GM23338 (cell line): ENCODE data around the gene BNIPL. TPM values are rescaled to one million over a fixed set of nuclear protein-coding genes. Genes with fewer than 3 reads are reported as not detected.

ENCODE experiments used
- ATAC-seq: fragments of 200-7000 bp; cut with Tn5 transposase; 3 replicates; pipeline ENCODE4 v1.9.1; 2020
- DNase-seq: peaks from one replicate; pipeline ENCODE4 v3.0.0-alpha.2; 2015; ENCODE audit warnings: low spot score
- H2AFZ ChIP-seq: fragments of 200-600 bp; sonication (generic); 2 replicates; pipeline ENCODE4 v1.8.0; 2016; ENCODE audit warnings: antibody characterized with exemption, mild to moderate bottlenecking, moderate library complexity
- H3F3A ChIP-seq: fragments of 200-600 bp; sonication (generic); replicated peaks from 2 replicates; pipeline ENCODE4 v1.8.0; 2017; ENCODE audit warnings: antibody characterized with exemption, mixed run types, low read depth
- H3K27ac ChIP-seq: fragments of 200-600 bp; sonication (generic); 2 replicates; pipeline ENCODE4 v1.6.1; 2016; ENCODE audit warnings: low read depth
- H3K27me3 ChIP-seq: fragments of 200-600 bp; sonication (generic); 2 replicates; pipeline ENCODE4 v1.8.0; 2016; ENCODE audit warnings: mild to moderate bottlenecking, mixed run types, moderate library complexity; ENCODE audit not compliant: insufficient read depth
- H3K36me3 ChIP-seq: fragments of 200-600 bp; sonication (generic); 2 replicates; pipeline ENCODE4 v1.8.0; 2016; ENCODE audit warnings: mild to moderate bottlenecking; ENCODE audit not compliant: insufficient read depth
- H3K4me1 ChIP-seq: fragments of 200-600 bp; sonication (generic); 2 replicates; pipeline ENCODE4 v1.8.0; 2016; ENCODE audit warnings: mild to moderate bottlenecking, moderate library complexity; ENCODE audit not compliant: insufficient read depth
- H3K4me2 ChIP-seq: fragments of 200-600 bp; sonication (generic); 2 replicates; pipeline ENCODE4 v1.7.1; 2017; ENCODE audit warnings: mixed run types
- H3K4me3 ChIP-seq: fragments of 200-600 bp; sonication (generic); 2 replicates; pipeline ENCODE4 v1.6.1; 2016; ENCODE audit warnings: mixed run types
- H3K79me2 ChIP-seq: fragments of 200-600 bp; sonication (generic); replicated peaks from 2 replicates; pipeline ENCODE4 v1.8.0; 2017; ENCODE audit warnings: mild to moderate bottlenecking; ENCODE audit not compliant: insufficient read depth
- H3K9me2 ChIP-seq: fragments of 200-600 bp; sonication (generic); 2 replicates; pipeline ENCODE4 v1.8.0; 2017; ENCODE audit not compliant: insufficient read depth
- H4K20me1 ChIP-seq: fragments of 200-600 bp; sonication (generic); replicated peaks from 2 replicates; pipeline ENCODE4 v1.8.0; 2017; ENCODE audit warnings: mild to moderate bottlenecking; ENCODE audit not compliant: insufficient read depth
- H3K27ac Mint-ChIP-seq: 2 replicates; pipeline ENCODE4 v1.8.0; 2020; ENCODE audit warnings: inconsistent platforms, mild to moderate bottlenecking, moderate library complexity, mixed read lengths
- H3K27me3 Mint-ChIP-seq: 3 replicates; pipeline ENCODE4 v1.8.0; 2022; ENCODE audit warnings: low read depth, mild to moderate bottlenecking, moderate library complexity, mixed read lengths, inconsistent platforms; ENCODE audit not compliant: insufficient read depth, poor library complexity
- H3K36me3 Mint-ChIP-seq: 3 replicates; pipeline ENCODE4 v1.8.0; 2021; ENCODE audit warnings: low read depth, mild to moderate bottlenecking, inconsistent platforms, moderate library complexity, mixed read lengths
- H3K4me1 Mint-ChIP-seq: 3 replicates; pipeline ENCODE4 v1.8.0; 2020; ENCODE audit warnings: mild to moderate bottlenecking, inconsistent platforms, mixed read lengths
- H3K4me3 Mint-ChIP-seq: 3 replicates; pipeline ENCODE4 v1.8.0; 2021; ENCODE audit warnings: moderate library complexity, mild to moderate bottlenecking, inconsistent platforms, mixed read lengths
- H3K9me3 Mint-ChIP-seq: 3 replicates; pipeline ENCODE4 v1.8.0; 2020; ENCODE audit warnings: moderate library complexity, mild to moderate bottlenecking, inconsistent platforms, mixed read lengths
- CREB1 ChIP-seq: fragments of 250-450 bp; sonication (Bioruptor Pico); IDR thresholded peaks from 2 replicates; pipeline ENCODE4 v1.5.0; 2020; ENCODE audit warnings: low read depth, mild to moderate bottlenecking, moderate library complexity
- CTCF ChIP-seq, 2 experiments: fragments of 200-600 bp in 1 of 2; sonication (generic) in 1 of 2; conservative IDR thresholded peaks; 2 replicates each; pipeline versions ENCODE4 v1.5.1 to v1.6.1; 2016 to 2017; ENCODE audit warnings: antibody characterized with exemption in 2 of 2, low read depth in 2 of 2, mild to moderate bottlenecking in 2 of 2, moderate library complexity in 1 of 2
- ETS1 ChIP-seq: IDR thresholded peaks from 2 replicates; pipeline ENCODE4 v1.6.1; 2016; ENCODE audit warnings: antibody characterized with exemption
- EZH2 ChIP-seq: fragments of 200-600 bp; sonication (generic); IDR thresholded peaks from one replicate; pipeline ENCODE4 v1.8.0; 2017; ENCODE audit warnings: antibody characterized with exemption, mild to moderate bottlenecking, low read depth; ENCODE audit not compliant: unreplicated experiment
- EZH2phosphoT487 ChIP-seq: fragments of 200-600 bp; sonication (generic); IDR thresholded peaks from one replicate; pipeline ENCODE4 v1.8.1; 2018; ENCODE audit warnings: antibody characterized with exemption; ENCODE audit not compliant: unreplicated experiment
- JUNB ChIP-seq: IDR thresholded peaks from one replicate; pipeline ENCODE4 v1.6.1; 2016; ENCODE audit warnings: antibody characterized with exemption; ENCODE audit not compliant: unreplicated experiment
- NANOG ChIP-seq: IDR thresholded peaks from 2 replicates; pipeline ENCODE4 v1.6.1; 2016; ENCODE audit warnings: antibody characterized with exemption, borderline replicate concordance
- POLR2AphosphoS5 ChIP-seq: IDR thresholded peaks from 2 replicates; pipeline ENCODE4 v1.6.1; 2016; ENCODE audit warnings: antibody characterized with exemption, low read depth
- STAT1 ChIP-seq: IDR thresholded peaks from one replicate; pipeline ENCODE4 v1.6.1; 2016; ENCODE audit warnings: antibody characterized with exemption; ENCODE audit not compliant: unreplicated experiment
- ZNF114 ChIP-seq: fragments of 250-450 bp; sonication (Bioruptor Pico); IDR thresholded peaks from 2 replicates; pipeline ENCODE4 v1.5.0; 2020; ENCODE audit warnings: mild to moderate bottlenecking, moderate library complexity
- ZNF331 ChIP-seq: fragments of 250-450 bp; sonication (Bioruptor Pico); IDR thresholded peaks from 2 replicates; pipeline ENCODE4 v1.5.0; 2020; ENCODE audit warnings: low read depth, mild to moderate bottlenecking, moderate library complexity
- polyA plus RNA-seq: library from polyadenylated mRNA; unstranded; fragments of >200 nt; fragmentation: Nextera tagmentation; extraction: Ambion mirVana; gene quantifications from 2 replicates; pipeline ENCODE4 v1.2.1, GENCODE V29; 2016
- total RNA-seq: library from RNA; depleted of rRNA; stranded (reverse); fragments of >200 nt; shearing (Covaris generic); gene quantifications from 2 replicates; pipeline ENCODE4 v1.2.3, GENCODE V29; 2014
- TF ChIP-seq, protein P1 (sequence below): IDR thresholded peaks from one replicate; pipeline ENCODE4 v1.6.1; 2018; ENCODE audit warnings: antibody characterized with exemption; ENCODE audit not compliant: unreplicated experiment

Gene BNIPL
- total and polyA plus RNA-seq, 2 experiments from 2014 or later = 0.91 to 1.2 TPM

DNA sequence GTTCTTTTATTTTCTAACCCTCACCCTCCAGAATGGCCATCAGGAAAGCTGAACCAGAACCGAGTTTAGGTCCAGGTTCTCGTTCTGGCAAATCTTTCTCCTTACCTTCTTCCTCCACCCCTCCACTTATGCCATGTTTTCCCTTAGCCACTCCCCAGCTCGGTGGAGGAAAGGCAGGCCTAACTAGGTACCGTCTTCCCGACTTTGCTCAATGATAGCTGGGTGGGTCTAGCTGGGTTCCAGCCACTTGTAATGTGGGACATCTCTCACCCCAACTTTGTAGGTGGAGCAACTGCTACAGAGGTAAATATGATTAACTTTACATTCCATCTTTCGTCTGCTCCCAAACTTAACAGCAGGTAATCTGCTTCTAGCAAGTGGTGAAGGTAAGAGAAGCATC lies 646 bp downstream of the BNIPL start:
- no peak overlapping the region for H3K27ac Mint-ChIP-seq

GRCh38 chr1:151039521-151039920 lies 3.1 kb downstream of the BNIPL start:
- H3K9me3 Mint-ChIP-seq = no peaks in the 10 kb centered on the region
- H3K4me1 Mint-ChIP-seq = peaks cover 23% of the 10 kb centered on the region
- Histone ChIP-seq H3F3A (no peaks in the 10 kb centered on the region), H3K4me3 (no peak overlapping the region), H3K9me2 (no peaks in the 10 kb centered on the region), H3K4me1 (peaks cover 19% of the 10 kb centered on the region), H3K79me2 (no peaks in the 10 kb centered on the region), H3K4me2 (0 out of 2 replicates have a peak overlapping the region, but pooled peaks have one; percentile 12), H3K36me3 (no peaks in the 10 kb centered on the region), H3K27me3 (no peaks in the 10 kb centered on the region), H4K20me1 (no peaks in the 10 kb centered on the region; the same call in 1 of the 2 replicates), H3K27ac (no peak overlapping the region), H2AFZ (no peak overlapping the region)
- ATAC-seq (no peak), DNase-seq (no peak)
- H3K4me3 Mint-ChIP-seq = no peak overlapping the region
- H3K27me3 Mint-ChIP-seq = peaks cover 2% of the 10 kb centered on the region
- H3K27ac Mint-ChIP-seq = no peak overlapping the region
- peaks cover 7% of the 10 kb centered on the region for H3K36me3 Mint-ChIP-seq
- no peak for TF ChIP-seq ZNF331
- TF ChIP-seq ETS1 = no peak
- TF ChIP-seq CTCF (conservative IDR thresholded peaks at IDR 0.05; ENCODE audit: low read depth in 2 of 2) = no peak
- TF ChIP-seq CREB1 (CRISPR knock-in tag) = no peak
- TF ChIP-seq, protein P1, sequence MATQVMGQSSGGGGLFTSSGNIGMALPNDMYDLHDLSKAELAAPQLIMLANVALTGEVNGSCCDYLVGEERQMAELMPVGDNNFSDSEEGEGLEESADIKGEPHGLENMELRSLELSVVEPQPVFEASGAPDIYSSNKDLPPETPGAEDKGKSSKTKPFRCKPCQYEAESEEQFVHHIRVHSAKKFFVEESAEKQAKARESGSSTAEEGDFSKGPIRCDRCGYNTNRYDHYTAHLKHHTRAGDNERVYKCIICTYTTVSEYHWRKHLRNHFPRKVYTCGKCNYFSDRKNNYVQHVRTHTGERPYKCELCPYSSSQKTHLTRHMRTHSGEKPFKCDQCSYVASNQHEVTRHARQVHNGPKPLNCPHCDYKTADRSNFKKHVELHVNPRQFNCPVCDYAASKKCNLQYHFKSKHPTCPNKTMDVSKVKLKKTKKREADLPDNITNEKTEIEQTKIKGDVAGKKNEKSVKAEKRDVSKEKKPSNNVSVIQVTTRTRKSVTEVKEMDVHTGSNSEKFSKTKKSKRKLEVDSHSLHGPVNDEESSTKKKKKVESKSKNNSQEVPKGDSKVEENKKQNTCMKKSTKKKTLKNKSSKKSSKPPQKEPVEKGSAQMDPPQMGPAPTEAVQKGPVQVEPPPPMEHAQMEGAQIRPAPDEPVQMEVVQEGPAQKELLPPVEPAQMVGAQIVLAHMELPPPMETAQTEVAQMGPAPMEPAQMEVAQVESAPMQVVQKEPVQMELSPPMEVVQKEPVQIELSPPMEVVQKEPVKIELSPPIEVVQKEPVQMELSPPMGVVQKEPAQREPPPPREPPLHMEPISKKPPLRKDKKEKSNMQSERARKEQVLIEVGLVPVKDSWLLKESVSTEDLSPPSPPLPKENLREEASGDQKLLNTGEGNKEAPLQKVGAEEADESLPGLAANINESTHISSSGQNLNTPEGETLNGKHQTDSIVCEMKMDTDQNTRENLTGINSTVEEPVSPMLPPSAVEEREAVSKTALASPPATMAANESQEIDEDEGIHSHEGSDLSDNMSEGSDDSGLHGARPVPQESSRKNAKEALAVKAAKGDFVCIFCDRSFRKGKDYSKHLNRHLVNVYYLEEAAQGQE = no peak

More for the DNA sequence above, 646 bp downstream of the BNIPL start:
- Histone ChIP-seq H3K9me2 (no peaks in the 10 kb centered on the region), H3K36me3 (no peaks in the 10 kb centered on the region), H3K79me2 (no peaks in the 10 kb centered on the region), H2AFZ (no peak overlapping the region), H3K4me3 (no peak overlapping the region), H3F3A (no peaks in the 10 kb centered on the region), H3K27me3 (no peaks in the 10 kb centered on the region), H3K4me2 (peak overlapping the region; percentile 31; the same call in 1 of the 2 replicates), H3K27ac (0 out of 2 replicates have a peak overlapping the region, but pooled peaks have one; percentile 18), H4K20me1 (no peaks in the 10 kb centered on the region; the same call in 1 of the 2 replicates), H3K4me1 (peaks cover 19% of the 10 kb centered on the region)
- ATAC-seq = peak; percentile 36; the same call in 1 of the 3 replicates
- no peak for TF ChIP-seq ETS1
- TF ChIP-seq, protein P1 = no peak
- TF ChIP-seq JUNB = no peak
- no peak for TF ChIP-seq POLR2AphosphoS5
- no peak for TF ChIP-seq NANOG
- no peak for TF ChIP-seq ZNF114 (CRISPR knock-in tag)
- TF ChIP-seq EZH2 = no peak
- no peak for TF ChIP-seq STAT1
- no peak for TF ChIP-seq CREB1 (CRISPR knock-in tag)
- TF ChIP-seq EZH2phosphoT487 = no peak
- TF ChIP-seq ZNF331 = no peak
- DNase-seq = no peak
- Mint-ChIP-seq H3K4me3 (no peak overlapping the region), H3K27me3 (peaks cover 6% of the 10 kb centered on the region), H3K4me1 (peaks cover 23% of the 10 kb centered on the region), H3K9me3 (no peaks in the 10 kb centered on the region), H3K36me3 (peaks cover 13% of the 10 kb centered on the region)
